GM12874 (cell line): ENCODE data around the gene TEX28.
"Not testable (repeated sequence)": the region's sequence is repeated elsewhere in the genome, so short reads cannot be mapped to it uniquely, and the experiment has no call there.

Experiments used
- CTCF ChIP-seq: IDR thresholded peaks from 2 replicates; pipeline ENCODE4 v1.5.1; 2011; ENCODE audit warnings: low read depth, mild to moderate bottlenecking, control low read depth, low read length, moderate library complexity; ENCODE audit not compliant: insufficient read depth

Gene TEX28

DNA sequence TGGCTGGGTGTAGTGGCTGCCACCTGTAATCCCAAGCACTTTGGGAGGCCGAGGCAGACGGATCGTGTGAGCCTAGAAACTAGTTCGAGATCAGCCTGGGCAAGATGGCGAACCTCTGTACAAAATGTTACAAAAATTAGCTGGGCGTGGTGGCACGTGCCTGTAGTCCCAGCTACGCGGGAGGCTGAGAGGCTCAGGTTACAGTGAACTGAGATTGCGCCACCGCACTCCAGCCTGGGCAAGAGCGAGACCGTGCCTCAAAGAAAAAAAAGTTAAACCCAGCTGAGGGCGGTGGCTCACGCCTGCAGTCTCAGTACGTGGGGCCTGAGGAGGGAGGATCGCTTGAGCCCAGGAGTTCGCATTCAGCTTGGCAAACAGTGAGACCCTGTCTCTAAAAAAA lies 1.8 kb upstream of the TEX28 start:
- no peak for TF ChIP-seq CTCF

DNA sequence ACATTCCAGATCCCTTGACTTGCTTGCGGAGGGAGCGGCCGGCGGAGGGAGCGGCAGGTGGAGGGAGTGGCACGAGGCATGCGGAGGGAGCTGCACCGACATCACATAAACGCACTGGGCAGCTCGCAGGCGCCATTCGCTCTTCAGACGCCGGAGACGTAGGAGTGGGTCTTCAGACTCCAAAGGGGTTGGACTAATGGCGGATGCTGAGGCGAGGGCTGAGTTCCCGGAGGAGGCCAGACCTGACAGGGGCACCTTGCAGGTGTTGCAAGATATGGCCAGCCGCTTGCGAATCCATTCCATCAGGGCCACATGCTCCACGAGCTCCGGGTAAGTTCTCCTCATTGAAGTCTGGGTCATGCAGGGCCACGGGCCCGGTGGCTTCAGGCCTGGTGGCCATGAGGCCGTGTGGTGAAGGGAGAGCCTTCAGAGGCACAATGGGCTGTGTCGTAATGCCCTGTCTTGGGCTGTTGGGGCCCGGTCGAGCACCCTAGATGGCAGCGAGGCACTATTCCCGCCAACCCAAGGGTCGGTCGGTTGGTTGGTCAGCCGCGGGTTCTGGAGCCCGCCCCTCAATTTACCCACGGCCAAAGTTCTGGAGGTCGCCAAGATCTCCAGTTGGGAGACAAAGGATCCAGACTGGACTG lies 863 bp upstream of the TEX28 start, which contains the start of gene TKTL1:
TKTL1 (plus strand) TSS at position 132 of the 647 bp plus-strand sequence; CDS start at position 197, 65 bp downstream.
- no peak for TF ChIP-seq CTCF

GRCh38 chrX:154257282-154257681 lies 37.6 kb downstream of the TEX28 start, which contains the start of gene OPN1MW3:
TSS of gene OPN1MW3 (plus strand) at chrX:154257582. CDS start at chrX:154257620, 38 bp downstream.
- TF ChIP-seq CTCF: not testable (repeated sequence)
